ENCODE data around the gene UFD1.

UFD1 gene, protein sequence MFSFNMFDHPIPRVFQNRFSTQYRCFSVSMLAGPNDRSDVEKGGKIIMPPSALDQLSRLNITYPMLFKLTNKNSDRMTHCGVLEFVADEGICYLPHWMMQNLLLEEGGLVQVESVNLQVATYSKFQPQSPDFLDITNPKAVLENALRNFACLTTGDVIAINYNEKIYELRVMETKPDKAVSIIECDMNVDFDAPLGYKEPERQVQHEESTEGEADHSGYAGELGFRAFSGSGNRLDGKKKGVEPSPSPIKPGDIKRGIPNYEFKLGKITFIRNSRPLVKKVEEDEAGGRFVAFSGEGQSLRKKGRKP

DNA sequence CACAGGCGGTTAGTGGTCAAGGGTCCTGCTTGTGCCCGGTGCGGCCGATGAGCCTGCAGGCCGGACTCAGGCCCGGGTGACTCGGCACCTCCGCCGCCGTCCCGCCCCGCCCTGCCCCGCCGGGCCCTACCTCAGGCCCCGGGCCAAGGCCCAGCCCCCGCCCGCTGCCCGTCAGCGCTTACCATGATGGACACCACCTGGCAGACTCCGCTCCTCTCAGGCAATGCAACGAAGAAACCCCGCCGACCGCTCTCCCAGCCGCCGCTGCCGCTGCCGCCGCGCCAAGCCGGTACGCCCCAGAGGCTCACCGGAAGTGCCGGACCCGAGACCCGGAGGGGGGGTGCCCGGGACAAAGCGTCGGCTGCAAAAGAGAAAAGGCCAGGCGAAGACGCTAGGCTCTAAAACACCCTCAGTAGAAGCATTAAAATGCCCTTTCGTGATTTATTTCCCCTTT, at the start of gene UFD1:
UFD1 (minus strand) TSS at position 293 of the 454 bp plus-strand sequence; CDS start at position 185, 108 bp downstream.
- DNase-seq (ENCODE audit: low read depth in 2 of 3, low spot score in 1 of 3), result peak; percentile 68 to 74 (median 69)

DNA sequence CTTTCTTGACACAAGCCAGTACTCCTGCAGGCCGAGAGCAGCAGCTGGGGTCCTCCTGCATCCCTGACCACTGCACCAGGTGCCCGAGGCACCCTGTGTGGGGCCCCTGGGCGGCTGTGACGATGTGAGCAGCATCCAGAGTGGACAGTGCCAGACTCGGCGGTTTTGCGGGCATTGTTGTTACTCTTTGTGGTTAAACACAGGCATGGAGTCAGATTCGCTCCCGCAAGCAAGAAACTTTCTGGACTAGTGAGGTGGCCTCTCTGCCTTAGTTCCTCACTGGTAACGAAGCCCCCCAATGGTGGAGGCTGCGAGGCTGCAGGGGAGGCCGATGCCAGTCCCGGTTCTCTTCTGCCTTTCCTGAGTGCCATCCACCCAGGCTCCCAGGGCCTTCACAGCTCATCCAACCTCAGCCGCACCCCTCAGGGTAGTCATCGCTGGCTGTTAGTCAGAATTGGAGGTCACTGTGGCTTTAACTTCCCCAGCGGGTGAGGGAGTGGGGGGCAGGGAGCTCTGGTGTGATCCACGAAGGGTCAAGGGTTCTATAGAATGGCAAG, 48.9 kb upstream of the UFD1 start:
- DNase-seq (ENCODE audit: low read depth in 2 of 3, low spot score in 1 of 3), result no peak

- DNase-seq (ENCODE audit: low read depth in 2 of 3, low spot score in 1 of 3), result no peak
These were observed 48.3 kb upstream of the UFD1 start for GRCh38 chr22:19527321-19527721.

GRCh38 chr22:19526702-19527111, 47.7 kb upstream of the UFD1 start:
- no peak for DNase-seq (ENCODE audit: low read depth in 2 of 3, low spot score in 1 of 3)

DNA sequence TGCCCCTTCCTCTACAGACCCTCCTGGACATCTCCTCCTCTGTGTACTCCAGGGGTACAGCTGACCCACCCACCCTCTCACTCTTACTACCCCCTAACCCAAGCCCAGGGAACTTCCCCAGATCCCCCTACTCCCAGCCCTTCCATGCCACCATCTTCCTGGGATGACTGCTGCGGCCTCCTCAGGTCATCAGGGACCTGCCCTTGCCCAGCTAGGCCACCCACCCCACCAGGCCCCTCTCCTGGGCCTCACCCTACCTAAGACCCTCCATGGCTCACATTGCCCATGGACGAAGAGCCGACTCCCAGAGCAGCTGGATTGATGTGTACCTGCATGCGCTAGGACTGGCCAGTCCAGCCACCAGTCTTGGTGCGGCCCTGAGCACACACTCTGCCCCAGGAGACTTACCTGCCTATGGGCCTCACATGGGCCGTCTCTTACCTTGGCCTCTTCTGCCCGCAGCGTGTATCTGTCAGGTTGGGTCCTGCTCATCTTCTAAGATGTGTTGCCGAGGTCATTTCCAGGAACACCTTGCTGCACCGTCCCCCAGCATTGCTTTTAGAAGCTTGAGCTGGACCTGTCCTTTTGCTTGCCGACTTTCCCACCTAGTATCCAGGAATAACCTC, 47.2 kb upstream of the UFD1 start:
- DNase-seq (ENCODE audit: low read depth in 2 of 3, low spot score in 1 of 3), result no peak

DNA sequence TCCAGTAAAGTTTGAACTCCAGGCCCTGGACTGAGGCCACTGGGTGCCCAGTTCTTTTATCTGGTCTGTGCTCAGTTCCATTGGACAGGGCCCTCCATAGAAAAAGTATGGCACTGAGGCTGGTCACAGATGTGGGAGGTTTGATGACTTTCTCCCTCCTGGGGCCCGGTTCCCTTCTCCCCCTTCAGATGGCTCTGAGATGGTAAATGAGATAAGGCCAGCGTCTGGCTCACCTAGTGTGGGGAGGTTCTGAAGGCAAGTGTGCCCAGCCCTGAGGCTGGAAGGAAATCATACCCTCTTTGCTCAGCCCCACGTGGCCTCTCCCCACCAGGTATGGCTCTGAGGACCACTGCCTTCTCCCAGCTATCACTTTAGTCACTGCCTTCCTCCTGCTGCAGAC, 46.7 kb upstream of the UFD1 start:
- no peak for DNase-seq (ENCODE audit: low read depth in 2 of 3, low spot score in 1 of 3)

DNA sequence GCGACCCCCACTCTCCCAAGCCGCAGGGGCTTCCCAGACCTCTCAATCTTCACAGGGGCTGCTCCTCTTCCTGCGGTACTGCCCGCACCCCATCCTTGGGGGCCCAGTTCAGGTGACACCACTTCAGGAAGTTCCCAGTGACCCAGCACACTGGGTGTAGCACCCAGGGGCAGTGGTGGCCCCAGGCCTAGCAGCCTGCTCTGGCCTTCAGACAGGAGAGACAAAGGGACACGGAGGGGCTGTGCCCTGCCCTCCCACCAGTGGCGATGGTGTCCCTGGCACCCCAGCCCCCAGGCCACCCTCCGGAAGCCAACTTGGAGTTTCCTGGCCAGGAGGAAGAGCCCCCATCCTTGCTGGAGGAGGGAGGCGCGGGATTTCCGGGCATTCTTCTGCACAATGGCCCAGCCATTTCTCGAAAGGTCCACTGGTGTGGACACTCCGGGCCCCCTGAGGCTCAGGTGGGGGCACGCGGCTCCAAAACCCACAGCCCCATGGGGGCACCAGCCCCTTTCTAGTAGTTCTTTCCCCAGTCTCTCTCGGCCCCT, 46.2 kb upstream of the UFD1 start:
- DNase-seq (ENCODE audit: low read depth in 2 of 3, low spot score in 1 of 3), result no peak

DNA sequence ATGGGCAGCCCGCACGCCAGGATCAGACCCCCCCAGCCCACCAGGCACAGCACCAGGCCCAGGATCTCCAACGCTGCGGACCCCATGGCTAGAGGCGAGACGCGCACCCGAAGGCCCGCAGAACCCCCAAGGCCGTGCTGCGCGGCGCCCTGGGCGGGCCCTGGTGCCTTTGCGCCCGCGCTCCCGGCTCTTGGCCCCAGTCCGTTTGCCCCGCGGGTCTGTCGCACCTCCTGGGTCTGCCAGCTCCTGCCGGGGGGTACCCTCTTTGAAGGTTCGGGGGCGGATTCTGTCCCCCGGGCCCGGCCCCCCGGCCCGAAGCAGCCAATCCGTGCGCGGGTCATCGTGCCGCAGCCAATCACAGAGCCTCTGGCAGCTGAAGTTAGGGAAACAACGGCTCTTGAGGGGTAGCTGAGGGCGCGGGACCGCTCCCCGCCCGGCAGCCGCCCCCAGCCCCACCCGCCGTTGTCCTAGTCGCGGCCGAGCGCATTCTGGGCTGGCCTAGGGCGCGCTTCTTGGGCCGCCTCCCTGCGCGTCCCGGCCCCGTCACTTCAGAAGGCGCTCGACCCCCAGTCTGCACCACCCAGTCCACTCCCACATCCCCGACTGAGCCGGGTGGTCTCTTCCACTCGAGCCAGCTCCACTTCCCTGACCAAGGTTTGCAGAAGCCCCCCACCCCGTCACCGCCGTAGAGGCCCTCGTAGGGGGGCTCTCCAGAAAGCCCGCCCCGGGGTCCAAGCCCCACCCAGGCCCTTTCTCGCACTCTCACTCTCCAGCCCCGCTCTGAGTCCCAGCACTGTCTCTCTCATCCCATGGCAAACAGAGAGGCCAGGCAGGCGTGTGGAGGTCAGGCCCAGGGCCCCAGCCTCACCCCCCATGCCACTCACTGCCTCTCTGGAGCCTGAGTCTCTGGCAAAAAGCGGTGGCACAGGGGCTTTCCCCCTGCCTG, 45.5 kb upstream of the UFD1 start, which contains the start of gene CLDN5:
CLDN5 (minus strand) TSS at position 241 of the 946 bp plus-strand sequence; CDS start at position 86, 155 bp downstream.
- DNase-seq (ENCODE audit: low read depth in 2 of 3, low spot score in 1 of 3), result no peak

GRCh38 chr22:19523240-19524169, 44.5 kb upstream of the UFD1 start:
- DNase-seq (ENCODE audit: low read depth in 2 of 3, low spot score in 1 of 3), result no peak

DNA sequence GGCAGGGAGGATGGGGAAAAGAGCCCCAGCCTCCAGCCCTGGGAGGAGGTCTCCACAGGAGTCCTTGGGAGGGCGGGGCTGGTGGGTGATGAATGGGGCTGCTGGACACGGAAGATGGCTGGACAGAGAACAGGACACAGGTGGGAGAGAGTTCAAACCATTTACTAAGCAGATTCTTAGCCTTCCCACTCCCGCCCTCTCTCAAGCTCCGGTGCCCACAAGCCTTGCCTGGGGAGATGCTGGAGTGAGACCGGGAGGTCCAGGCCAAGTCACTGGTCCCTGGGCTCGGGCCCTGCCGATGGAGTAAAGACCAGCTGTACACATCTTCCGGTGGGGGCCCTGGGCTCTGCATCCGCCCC, 43.9 kb upstream of the UFD1 start:
- no peak for DNase-seq (ENCODE audit: low read depth in 2 of 3, low spot score in 1 of 3)

- no peak for DNase-seq (ENCODE audit: low read depth in 2 of 3, low spot score in 1 of 3)
These were observed 43.3 kb upstream of the UFD1 start for GRCh38 chr22:19522190-19522880.

- no peak for DNase-seq (ENCODE audit: low read depth in 2 of 3, low spot score in 1 of 3)
These were observed 41.7 kb upstream of the UFD1 start for GRCh38 chr22:19520566-19521305.

DNA sequence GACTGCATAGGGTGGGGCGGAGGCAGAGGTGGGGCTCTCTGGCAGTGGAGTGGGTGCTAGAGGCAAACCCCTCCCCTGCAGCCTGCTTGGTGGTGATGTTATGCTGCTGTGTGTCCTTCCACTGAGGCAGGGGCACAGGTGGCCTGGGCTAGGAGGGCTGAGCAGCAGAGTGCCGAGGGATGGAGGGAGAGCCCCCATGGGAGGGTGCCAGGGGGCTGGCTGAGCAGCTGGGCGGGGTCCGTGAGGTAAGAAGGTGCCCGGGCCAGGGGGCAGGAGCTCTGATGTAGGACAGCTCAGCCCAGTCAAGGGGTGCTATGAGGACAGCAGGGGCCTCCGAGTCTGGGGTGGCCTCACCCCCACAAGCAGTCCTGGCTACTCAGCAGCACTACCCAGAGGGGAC, 41.0 kb upstream of the UFD1 start:
- no peak for DNase-seq (ENCODE audit: low read depth in 2 of 3, low spot score in 1 of 3)

GRCh38 chr22:19519041-19519926, 40.3 kb upstream of the UFD1 start:
- DNase-seq (ENCODE audit: low read depth in 2 of 3, low spot score in 1 of 3), result no peak

- DNase-seq (ENCODE audit: low read depth in 2 of 3, low spot score in 1 of 3), result no peak
These were observed 39.6 kb upstream of the UFD1 start for GRCh38 chr22:19518635-19519034.

- DNase-seq (ENCODE audit: low read depth in 2 of 3, low spot score in 1 of 3), result no peak
These were observed 39.1 kb upstream of the UFD1 start for GRCh38 chr22:19517919-19518611.

DNA sequence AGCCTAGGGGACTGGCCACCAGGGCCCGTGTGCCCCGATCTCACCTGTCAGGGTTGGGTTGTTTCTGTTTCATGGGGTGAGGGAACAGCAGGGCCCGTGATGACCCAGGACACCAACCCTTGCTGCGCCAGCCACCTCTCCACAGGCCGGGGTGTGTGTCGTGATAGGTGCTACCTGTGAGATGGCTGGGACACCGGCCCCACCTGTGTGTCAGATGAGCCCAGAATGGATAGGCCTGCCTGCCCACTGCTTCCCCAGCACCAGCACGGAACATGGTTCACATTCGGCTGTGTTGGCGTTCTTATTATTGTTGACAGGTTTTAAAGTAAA, 38.1 kb upstream of the UFD1 start:
- DNase-seq (ENCODE audit: low read depth in 2 of 3, low spot score in 1 of 3), result no peak

Data from stimulated activated CD4-positive, alpha-beta T cell treated with anti-CD3 and anti-CD28 coated beads, Interleukin-12 subunit alpha, Interleukin-12 subunit beta, amount 100 ng/mL, for 48 hours (primary cell).